GM23338 (cell line): ENCODE data around the gene HNF1B.

Experiments
- CTCF ChIP-seq, 2 experiments: fragments of 200-600 bp in 1 of 2; sonication (generic) in 1 of 2; conservative IDR thresholded peaks; 2 replicates each; pipeline versions ENCODE4 v1.5.1 to v1.6.1; 2016 to 2017; ENCODE audit warnings: antibody characterized with exemption in 2 of 2, low read depth in 2 of 2, mild to moderate bottlenecking in 2 of 2, moderate library complexity in 1 of 2
- ETS1 ChIP-seq: IDR thresholded peaks from 2 replicates; pipeline ENCODE4 v1.6.1; 2016; ENCODE audit warnings: antibody characterized with exemption
- EZH2 ChIP-seq: fragments of 200-600 bp; sonication (generic); IDR thresholded peaks from one replicate; pipeline ENCODE4 v1.8.0; 2017; ENCODE audit warnings: antibody characterized with exemption, mild to moderate bottlenecking, low read depth; ENCODE audit not compliant: unreplicated experiment
- EZH2phosphoT487 ChIP-seq: fragments of 200-600 bp; sonication (generic); IDR thresholded peaks from one replicate; pipeline ENCODE4 v1.8.1; 2018; ENCODE audit warnings: antibody characterized with exemption; ENCODE audit not compliant: unreplicated experiment
- TF ChIP-seq, protein P1 (sequence below): IDR thresholded peaks from one replicate; pipeline ENCODE4 v1.6.1; 2018; ENCODE audit warnings: antibody characterized with exemption; ENCODE audit not compliant: unreplicated experiment

GRCh38 chr17:37710344-37710886 is 34.4 kb downstream of the HNF1B start:
- TF ChIP-seq CTCF (conservative IDR thresholded peaks at IDR 0.05; ENCODE audit: low read depth in 2 of 2) = no peak
- TF ChIP-seq, protein P1, sequence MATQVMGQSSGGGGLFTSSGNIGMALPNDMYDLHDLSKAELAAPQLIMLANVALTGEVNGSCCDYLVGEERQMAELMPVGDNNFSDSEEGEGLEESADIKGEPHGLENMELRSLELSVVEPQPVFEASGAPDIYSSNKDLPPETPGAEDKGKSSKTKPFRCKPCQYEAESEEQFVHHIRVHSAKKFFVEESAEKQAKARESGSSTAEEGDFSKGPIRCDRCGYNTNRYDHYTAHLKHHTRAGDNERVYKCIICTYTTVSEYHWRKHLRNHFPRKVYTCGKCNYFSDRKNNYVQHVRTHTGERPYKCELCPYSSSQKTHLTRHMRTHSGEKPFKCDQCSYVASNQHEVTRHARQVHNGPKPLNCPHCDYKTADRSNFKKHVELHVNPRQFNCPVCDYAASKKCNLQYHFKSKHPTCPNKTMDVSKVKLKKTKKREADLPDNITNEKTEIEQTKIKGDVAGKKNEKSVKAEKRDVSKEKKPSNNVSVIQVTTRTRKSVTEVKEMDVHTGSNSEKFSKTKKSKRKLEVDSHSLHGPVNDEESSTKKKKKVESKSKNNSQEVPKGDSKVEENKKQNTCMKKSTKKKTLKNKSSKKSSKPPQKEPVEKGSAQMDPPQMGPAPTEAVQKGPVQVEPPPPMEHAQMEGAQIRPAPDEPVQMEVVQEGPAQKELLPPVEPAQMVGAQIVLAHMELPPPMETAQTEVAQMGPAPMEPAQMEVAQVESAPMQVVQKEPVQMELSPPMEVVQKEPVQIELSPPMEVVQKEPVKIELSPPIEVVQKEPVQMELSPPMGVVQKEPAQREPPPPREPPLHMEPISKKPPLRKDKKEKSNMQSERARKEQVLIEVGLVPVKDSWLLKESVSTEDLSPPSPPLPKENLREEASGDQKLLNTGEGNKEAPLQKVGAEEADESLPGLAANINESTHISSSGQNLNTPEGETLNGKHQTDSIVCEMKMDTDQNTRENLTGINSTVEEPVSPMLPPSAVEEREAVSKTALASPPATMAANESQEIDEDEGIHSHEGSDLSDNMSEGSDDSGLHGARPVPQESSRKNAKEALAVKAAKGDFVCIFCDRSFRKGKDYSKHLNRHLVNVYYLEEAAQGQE = no peak
- no peak for TF ChIP-seq EZH2
- TF ChIP-seq EZH2phosphoT487 = no peak
- no peak for TF ChIP-seq ETS1
